IPS-15b (cell line): Measurements from ENCODE around the gene ZNF157.
"Not testable (repeated sequence)": the region's sequence is repeated elsewhere in the genome, so short reads cannot be mapped to it uniquely, and the experiment has no call there.

ENCODE experiments used
- H3K27me3 ChIP-seq: one replicate; pipeline ENCODE4 v1.6.1; 2013; ENCODE audit warnings: low read length; ENCODE audit not compliant: control insufficient read depth, insufficient read depth
- H3K36me3 ChIP-seq: one replicate; pipeline ENCODE4 v1.6.1; 2013; ENCODE audit warnings: low read length; ENCODE audit not compliant: control insufficient read depth, insufficient read depth
- H3K4me1 ChIP-seq: one replicate; pipeline ENCODE4 v1.6.1; 2013; ENCODE audit warnings: mild to moderate bottlenecking, low read length; ENCODE audit not compliant: control insufficient read depth, insufficient read depth
- H3K4me3 ChIP-seq: one replicate; pipeline ENCODE4 v1.5.1; 2013; ENCODE audit warnings: low read depth, low read length
- H3K9ac ChIP-seq: one replicate; pipeline ENCODE4 v1.6.1; 2013; ENCODE audit warnings: low read depth, mild to moderate bottlenecking, low read length
- H3K9me3 ChIP-seq: one replicate; pipeline ENCODE4 v1.6.1; 2013; ENCODE audit warnings: mild to moderate bottlenecking, low read length; ENCODE audit not compliant: control insufficient read depth, insufficient read depth

The ZNF157 gene

DNA sequence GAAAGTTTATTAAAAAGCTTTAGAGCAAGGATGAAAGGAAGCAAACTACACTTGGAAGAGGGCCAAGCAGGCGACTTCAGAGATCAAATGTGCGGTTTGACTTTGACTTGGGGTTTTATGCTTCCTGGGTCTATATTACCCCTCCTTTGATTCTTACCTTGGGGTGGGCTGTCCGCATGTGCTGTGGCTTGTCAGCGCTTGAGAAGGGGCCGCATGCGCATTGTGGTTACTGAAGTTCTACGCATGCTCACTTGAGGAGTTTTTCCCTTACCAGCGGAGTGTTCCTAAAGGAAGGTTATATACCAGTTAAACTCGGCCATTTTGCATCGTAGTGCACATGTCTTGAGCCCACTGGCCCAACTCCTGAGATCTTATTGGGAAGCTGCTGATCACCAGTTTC is 9.9 kb downstream of the ZNF157 start:
- Histone ChIP-seq H3K9me3 (no peaks in the 10 kb centered on the region), H3K27me3 (no peaks in the 10 kb centered on the region), H3K4me1 (no peaks in the 10 kb centered on the region), H3K36me3 (no peaks in the 10 kb centered on the region), H3K4me3 (no peak overlapping the region), H3K9ac (no peak overlapping the region)

DNA sequence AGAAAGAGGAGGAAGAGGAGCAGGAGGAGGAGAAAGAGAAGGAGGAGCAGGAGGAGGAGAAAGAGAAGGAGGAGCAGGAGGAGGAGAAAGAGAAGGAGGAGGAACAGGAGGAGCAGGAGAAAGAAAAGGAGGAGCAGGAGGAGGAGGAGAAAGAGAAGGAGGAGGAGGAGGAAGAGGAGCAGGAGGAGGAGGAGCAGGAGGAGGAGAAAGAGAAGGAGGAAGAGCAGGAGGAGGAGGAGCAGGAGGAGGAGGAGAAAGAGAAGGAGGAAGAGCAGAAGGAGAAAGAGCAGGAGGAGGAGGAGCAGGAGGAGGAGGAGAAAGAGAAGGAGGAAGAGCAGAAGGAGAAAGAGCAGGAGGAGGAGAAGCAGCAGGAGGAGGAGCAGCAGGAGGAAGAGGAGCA is 10.5 kb downstream of the ZNF157 start:
- H3K9ac ChIP-seq, H3K9me3 ChIP-seq, H3K4me3 ChIP-seq, H3K36me3 ChIP-seq, H3K4me1 ChIP-seq, H3K27me3 ChIP-seq: not testable (repeated sequence)

DNA sequence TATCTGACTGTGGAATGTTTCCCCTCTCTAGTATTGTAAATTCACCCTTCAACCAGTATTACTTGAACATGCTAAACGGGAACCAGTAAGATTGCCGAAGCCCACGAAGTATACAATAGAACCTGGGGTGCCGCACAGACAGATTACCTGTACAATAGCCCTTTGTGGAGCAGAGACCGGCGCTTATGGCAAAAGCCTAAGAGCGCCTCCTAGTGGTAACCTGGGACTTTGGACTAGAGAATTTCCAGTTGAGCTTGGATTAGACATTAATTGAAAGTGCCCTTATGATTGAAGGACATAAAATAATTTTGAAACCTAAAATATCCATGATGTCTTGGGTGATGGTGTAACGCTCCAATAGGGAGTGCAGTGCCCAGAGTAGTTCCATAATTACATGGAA is 14.1 kb downstream of the ZNF157 start:
- H3K9ac ChIP-seq: no peak overlapping the region
- H3K27me3 ChIP-seq: no peaks in the 10 kb centered on the region
- H3K4me3 ChIP-seq: no peak overlapping the region
- H3K9me3 ChIP-seq: no peaks in the 10 kb centered on the region
- no peaks in the 10 kb centered on the region for H3K36me3 ChIP-seq
- H3K4me1 ChIP-seq: no peaks in the 10 kb centered on the region

DNA sequence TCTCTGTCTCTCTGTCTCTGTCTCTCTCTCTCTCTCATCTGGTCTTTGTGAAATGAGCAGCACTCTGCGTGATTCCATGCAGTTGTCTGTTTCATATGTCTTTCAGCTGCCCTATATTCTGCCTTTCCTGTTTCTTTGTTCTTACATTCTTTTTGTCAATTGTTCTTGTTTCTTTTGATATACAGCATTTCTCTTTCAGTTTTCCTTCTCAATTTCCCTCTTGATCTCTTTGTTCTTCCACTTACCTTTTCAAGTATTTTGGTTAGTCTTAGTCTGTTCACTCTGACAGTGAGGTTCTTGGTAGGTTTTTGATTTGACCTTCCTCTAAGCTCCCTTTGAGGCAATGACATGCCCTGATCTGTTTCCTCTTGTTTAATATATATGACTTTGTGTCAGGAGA is 20.4 kb downstream of the ZNF157 start:
- no peaks in the 10 kb centered on the region for H3K4me1 ChIP-seq
- no peaks in the 10 kb centered on the region for H3K36me3 ChIP-seq
- no peaks in the 10 kb centered on the region for H3K27me3 ChIP-seq
- H3K9ac ChIP-seq: no peak overlapping the region
- H3K4me3 ChIP-seq: no peak overlapping the region
- no peaks in the 10 kb centered on the region for H3K9me3 ChIP-seq

DNA sequence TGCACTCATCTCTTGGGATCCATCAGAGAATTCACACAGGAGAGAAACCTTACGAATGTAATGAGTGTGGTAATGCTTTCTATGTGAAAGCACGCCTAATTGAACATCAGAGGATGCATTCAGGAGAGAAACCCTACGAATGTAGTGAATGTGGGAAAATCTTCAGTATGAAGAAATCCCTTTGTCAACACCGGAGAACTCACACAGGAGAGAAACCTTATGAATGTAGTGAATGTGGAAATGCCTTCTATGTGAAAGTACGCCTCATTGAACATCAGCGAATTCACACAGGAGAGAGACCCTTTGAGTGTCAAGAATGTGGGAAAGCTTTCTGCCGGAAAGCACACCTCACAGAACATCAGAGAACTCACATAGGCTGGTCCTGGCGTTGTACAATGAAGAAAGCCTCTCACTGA is 42.8 kb downstream of the ZNF157 start:
- Histone ChIP-seq H3K9me3 (peaks cover 22% of the 10 kb centered on the region), H3K4me1 (no peaks in the 10 kb centered on the region), H3K27me3 (no peaks in the 10 kb centered on the region), H3K9ac (no peak overlapping the region), H3K36me3 (peaks cover 5% of the 10 kb centered on the region), H3K4me3 (no peak overlapping the region)

DNA sequence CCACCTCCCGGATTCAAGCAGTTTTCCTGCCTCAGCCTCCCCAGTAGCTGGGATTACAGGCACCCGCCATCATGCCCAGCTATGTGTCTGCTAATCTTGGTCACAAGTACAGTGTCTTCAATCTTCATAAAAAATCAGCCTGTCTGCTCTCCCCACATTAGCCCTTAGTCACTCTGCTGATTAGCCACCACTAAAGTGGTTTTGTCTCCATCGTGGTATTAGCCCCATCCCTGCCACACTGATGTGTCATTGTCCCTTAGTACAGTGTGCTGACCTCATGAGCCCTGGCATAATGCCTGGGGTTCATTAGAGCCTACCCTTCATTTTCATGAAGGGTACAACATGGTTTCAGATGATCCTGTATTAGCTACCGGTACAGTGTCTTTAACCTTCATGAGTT is 49.9 kb downstream of the ZNF157 start:
- no peaks in the 10 kb centered on the region for H3K4me1 ChIP-seq
- H3K36me3 ChIP-seq: no peaks in the 10 kb centered on the region
- H3K4me3 ChIP-seq: no peak overlapping the region
- H3K9me3 ChIP-seq: peaks cover 6% of the 10 kb centered on the region
- no peaks in the 10 kb centered on the region for H3K27me3 ChIP-seq
- H3K9ac ChIP-seq: no peak overlapping the region

DNA sequence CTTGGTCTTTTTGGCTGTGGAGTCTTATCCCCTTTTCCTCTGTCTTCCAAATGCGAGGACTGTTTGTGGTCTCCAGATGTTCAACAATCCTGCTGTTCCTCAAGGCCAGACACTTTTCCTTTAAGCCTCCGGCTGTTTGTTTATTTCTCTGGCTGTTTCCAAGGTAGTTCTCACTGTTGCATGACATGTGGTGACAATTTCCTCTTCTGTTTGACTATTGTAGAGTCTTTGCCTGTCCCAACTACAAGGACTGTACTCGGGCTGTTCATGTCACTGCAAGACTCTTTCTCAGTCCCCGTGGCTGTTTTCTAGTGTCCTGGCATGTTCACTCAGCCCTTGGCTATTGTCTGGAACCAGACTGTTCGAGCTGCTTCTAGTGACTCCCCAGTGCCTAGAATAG is 50.6 kb downstream of the ZNF157 start:
- Histone ChIP-seq H3K4me3 (no peak overlapping the region), H3K27me3 (no peaks in the 10 kb centered on the region), H3K9ac (no peak overlapping the region), H3K36me3 (no peaks in the 10 kb centered on the region), H3K9me3 (peaks cover 6% of the 10 kb centered on the region), H3K4me1 (no peaks in the 10 kb centered on the region)

DNA sequence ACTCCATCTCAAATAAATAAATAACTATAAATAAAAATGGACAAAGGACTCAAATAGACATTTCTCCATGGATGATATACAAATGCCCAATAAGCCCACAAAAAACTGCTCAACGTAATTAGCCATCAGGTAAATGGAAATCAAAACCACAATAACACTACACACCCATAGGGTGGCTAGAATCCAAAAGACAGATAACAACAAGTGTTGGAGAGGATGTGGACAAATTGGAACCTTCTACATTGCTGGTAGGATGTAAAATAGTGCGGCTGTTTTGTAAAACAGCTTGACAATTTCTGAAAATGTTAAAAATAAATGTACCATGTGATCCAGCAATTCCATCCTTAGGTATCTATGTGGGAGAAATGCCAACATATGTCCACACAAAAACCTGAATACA is 52.1 kb downstream of the ZNF157 start:
- Histone ChIP-seq H3K9me3 (peaks cover 6% of the 10 kb centered on the region), H3K9ac (no peak overlapping the region), H3K27me3 (no peaks in the 10 kb centered on the region), H3K4me3 (no peak overlapping the region), H3K36me3 (no peaks in the 10 kb centered on the region), H3K4me1 (no peaks in the 10 kb centered on the region)

DNA sequence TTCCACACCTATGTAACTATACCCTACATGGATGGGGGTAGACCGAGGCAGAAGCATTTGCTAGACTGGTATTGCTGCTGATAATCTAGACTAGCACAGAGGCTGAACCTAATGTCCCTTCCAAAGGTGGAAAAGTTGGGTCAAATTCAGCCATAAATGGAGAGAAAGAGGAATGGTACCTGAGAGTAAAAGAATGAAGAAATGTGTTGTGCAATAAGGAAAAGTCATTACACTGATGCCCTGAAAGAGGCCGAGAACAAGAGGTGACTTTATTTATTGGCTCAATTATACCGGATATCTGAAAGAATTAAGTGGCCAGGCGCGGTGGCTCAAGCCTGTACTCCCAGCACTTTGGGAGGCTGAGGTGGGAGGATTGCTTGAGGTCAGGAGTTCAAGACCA is 60.5 kb downstream of the ZNF157 start:
- H3K9ac ChIP-seq: no peak overlapping the region
- no peaks in the 10 kb centered on the region for H3K27me3 ChIP-seq
- H3K9me3 ChIP-seq: peaks cover 4% of the 10 kb centered on the region
- H3K36me3 ChIP-seq: no peaks in the 10 kb centered on the region
- H3K4me1 ChIP-seq: no peaks in the 10 kb centered on the region
- no peak overlapping the region for H3K4me3 ChIP-seq

DNA sequence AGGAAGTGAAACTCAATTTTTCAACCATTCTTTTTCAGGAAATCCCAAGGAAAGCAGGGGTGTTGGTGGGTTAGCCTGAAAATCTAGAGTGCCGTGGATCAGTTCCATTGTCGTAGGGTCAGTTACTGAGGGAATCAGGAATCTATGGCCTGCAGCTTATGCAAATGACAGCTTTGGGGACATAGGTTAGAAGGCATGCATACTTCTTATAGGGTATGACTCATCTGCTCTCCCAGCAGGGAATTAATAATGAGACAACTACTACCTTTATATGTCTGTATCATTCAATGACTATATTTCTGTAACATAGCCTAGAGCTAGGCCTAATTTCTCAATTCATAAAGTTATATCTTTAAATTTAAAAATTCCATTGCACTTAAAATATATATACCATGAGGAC is 76.1 kb downstream of the ZNF157 start:
- peaks cover 5% of the 10 kb centered on the region for H3K36me3 ChIP-seq
- H3K9me3 ChIP-seq: peaks cover 35% of the 10 kb centered on the region

DNA sequence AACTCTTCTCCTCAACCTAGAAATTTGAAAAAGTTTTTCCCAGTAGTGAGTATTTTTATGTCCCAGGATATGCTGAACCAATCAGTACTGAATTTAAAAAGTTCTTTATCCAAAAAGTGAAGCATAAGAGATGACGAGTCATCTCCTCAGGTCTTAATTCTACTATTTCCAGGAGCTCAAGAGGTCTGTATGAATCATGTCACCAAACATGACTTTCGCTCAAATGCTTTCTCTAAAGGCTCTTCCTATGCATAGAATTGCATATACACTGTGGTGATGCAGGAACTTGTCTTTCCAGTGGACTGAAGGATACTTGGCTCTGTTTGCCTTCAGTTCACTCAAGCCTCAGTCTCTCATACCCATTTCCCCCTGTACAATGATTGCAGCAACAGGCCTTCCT is 76.6 kb downstream of the ZNF157 start:
- Histone ChIP-seq H3K27me3 (no peaks in the 10 kb centered on the region), H3K36me3 (peaks cover 5% of the 10 kb centered on the region), H3K9ac (no peak overlapping the region), H3K4me1 (no peaks in the 10 kb centered on the region), H3K9me3 (peaks cover 35% of the 10 kb centered on the region), H3K4me3 (no peak overlapping the region)

More for the DNA sequence above, 76.1 kb downstream of the ZNF157 start:
- no peak overlapping the region for H3K9ac ChIP-seq
- H3K27me3 ChIP-seq: no peaks in the 10 kb centered on the region
- no peaks in the 10 kb centered on the region for H3K4me1 ChIP-seq
- H3K4me3 ChIP-seq: no peak overlapping the region

DNA sequence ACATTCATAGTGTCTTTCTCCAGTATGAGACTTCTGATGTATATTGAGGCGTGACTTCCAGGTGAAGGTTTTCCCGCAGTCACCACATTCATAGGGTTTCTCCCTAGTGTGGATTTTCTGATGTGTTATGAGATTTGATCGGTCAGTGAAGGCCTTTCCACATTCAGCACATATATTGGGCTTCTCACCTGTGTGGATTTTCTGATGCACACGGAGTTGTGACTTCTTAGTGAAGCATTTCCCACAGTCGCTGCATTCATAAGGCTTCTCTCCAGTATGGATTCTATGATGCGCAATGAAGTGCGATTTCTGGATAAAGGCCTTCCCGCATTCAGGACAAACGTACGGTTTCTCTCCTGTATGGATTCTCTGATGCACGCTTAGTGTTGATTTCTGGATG is 77.2 kb downstream of the ZNF157 start:
- no peaks in the 10 kb centered on the region for H3K27me3 ChIP-seq
- peaks cover 38% of the 10 kb centered on the region for H3K9me3 ChIP-seq
- no peak overlapping the region for H3K4me3 ChIP-seq
- no peaks in the 10 kb centered on the region for H3K4me1 ChIP-seq
- no peak overlapping the region for H3K9ac ChIP-seq
- peaks cover 8% of the 10 kb centered on the region for H3K36me3 ChIP-seq
